SK-N-SH treated with all-trans-retinoic acid at 6 μM for 48 hours (cell line): Measurements from ENCODE around the gene DLX1.

Experiments used
- CSDC2 ChIP-seq: fragments of 250-450 bp; sonication (Bioruptor Pico); IDR thresholded peaks from 2 replicates; pipeline ENCODE4 v1.5.0; 2020; ENCODE audit warnings: mild to moderate bottlenecking, moderate library complexity
- OSR1 ChIP-seq: fragments of 250-450 bp; sonication (Bioruptor Pico); IDR thresholded peaks from 2 replicates; pipeline ENCODE4 v1.8.0; 2022; ENCODE audit warnings: moderate library complexity, mild to moderate bottlenecking, inconsistent platforms
- SNAI2 ChIP-seq: fragments of 250-450 bp; sonication (Bioruptor Pico); IDR thresholded peaks from 2 replicates; pipeline ENCODE4 v1.5.0; 2020; ENCODE audit warnings: mild to moderate bottlenecking, moderate library complexity
- ZFP3 ChIP-seq: fragments of 250-450 bp; sonication (Bioruptor Pico); IDR thresholded peaks from 2 replicates; pipeline ENCODE4 v1.5.0; 2020; ENCODE audit warnings: mild to moderate bottlenecking, moderate library complexity
- ZNF565 ChIP-seq: fragments of 450-650 bp; formaldehyde crosslinking; conservative IDR thresholded peaks from 2 replicates; pipeline ENCODE4 v1.5.0; 2020; ENCODE audit warnings: low read depth, mild to moderate bottlenecking, moderate library complexity

- TF ChIP-seq CSDC2 (CRISPR knock-in tag) (no peak), ZNF565 (CRISPR knock-in tag) (no peak), ZFP3 (CRISPR knock-in tag) (no peak), OSR1 (no peak), SNAI2 (no peak)
These were observed 6.7 kb downstream of the DLX1 start for GRCh38 chr2:172091761-172092566.
